NCI-H2107 treated with DMSO at 0.1 percent for 48 hours (cell line): ENCODE measurements around the gene PPM1A.

Experiments used
- DNase-seq: peaks from one replicate; lab custom pipeline; 2025; ENCODE audit not compliant: unreplicated experiment; lab: John Stamatoyannopoulos, UW

PPM1A gene

DNA sequence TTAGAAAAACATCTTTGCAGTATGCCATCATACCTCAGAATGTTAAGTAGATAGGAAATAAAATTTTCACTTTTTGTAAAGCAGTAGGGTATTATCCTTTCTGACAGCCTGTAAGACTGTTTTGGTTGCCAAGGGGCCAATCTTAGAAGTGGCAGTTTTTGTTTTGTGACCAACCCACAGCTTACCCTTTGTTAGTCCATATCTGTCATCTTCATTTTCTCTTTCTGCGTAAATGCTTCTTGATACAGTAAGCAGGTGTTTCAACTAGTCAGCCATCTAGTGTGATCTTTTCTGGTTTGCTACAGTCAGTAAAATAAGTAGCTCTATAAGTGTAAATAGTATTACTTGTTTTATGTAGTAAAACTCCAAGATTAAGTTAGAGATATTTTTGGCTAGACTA, 8.8 kb downstream of the PPM1A start:
- DNase-seq: no peak

- no peak for DNase-seq
These were observed 16.1 kb downstream of the PPM1A start for GRCh38 chr14:60265163-60265562.

- DNase-seq: peak; percentile 33
These were observed 17.3 kb downstream of the PPM1A start for GRCh38 chr14:60266021-60266937.

DNA sequence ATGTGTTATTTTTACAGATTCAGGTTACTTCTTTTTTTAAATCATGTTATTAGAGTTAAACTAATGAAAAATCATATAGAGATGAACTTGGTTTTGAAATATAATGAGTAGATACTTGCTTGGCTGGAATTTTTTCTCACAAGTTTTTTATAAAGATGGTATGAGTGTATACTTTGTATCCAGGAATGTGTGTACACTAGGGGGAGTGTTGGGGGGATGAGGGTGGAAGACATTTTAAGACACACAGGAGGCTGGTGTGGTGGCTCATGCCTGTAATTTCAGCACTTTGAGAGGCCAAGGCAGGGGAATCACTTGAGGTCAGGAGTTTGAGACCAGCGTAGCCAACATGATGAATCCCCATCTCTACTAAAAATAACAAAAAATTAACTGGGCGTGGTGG, 23.2 kb downstream of the PPM1A start:
- no peak for DNase-seq

GRCh38 chr14:60273956-60274355, 24.9 kb downstream of the PPM1A start:
- no peak for DNase-seq

GRCh38 chr14:60274448-60274847, 25.4 kb downstream of the PPM1A start:
- no peak for DNase-seq

GRCh38 chr14:60275932-60276331, 26.9 kb downstream of the PPM1A start:
- no peak for DNase-seq

GRCh38 chr14:60276347-60276746, 27.3 kb downstream of the PPM1A start:
- no peak for DNase-seq

- no peak for DNase-seq
These were observed 28.7 kb downstream of the PPM1A start for GRCh38 chr14:60277605-60278190.

DNA sequence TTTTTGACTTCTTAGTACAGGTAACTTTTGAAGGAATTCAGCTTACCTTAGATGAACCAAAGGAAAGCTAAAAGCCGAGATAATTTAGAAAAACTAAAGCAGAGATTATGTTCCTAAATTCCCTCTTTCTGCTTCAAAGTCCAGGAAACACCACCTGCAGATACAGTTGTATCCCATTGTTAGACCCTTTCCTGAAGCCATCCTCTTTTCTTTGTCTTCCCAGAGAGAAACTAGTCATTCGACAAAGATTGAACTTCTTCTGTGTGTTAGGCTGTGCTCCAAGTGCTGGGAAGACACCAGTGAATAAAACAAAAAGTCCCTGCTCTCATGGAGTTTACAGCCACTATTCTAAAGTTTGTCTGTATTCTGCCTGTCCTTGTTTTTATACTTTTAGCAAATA, 29.3 kb downstream of the PPM1A start:
- no peak for DNase-seq

DNA sequence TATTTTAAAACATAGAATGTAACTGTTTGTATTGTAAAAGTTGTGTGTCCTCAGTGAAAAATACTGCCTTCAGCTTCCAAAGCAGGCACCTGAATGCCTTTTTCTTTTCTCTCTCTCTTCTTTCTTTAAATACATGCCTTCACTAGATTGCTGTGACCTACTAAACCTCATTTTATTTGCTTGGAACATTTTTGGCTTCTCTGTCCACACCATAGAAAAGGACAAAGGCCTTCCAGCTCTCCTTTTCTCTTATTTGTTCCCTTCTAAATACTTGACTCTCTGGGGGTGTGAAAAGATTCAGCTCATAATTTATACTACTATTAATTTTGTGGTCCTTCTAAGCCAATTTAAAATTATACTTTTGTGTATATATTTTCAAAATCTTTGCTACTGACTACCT, 38.4 kb downstream of the PPM1A start:
- DNase-seq: no peak

- DNase-seq: no peak
These were observed 39.3 kb downstream of the PPM1A start for GRCh38 chr14:60288279-60288678.

GRCh38 chr14:60294411-60295069, 45.5 kb downstream of the PPM1A start:
- DNase-seq: no peak

DNA sequence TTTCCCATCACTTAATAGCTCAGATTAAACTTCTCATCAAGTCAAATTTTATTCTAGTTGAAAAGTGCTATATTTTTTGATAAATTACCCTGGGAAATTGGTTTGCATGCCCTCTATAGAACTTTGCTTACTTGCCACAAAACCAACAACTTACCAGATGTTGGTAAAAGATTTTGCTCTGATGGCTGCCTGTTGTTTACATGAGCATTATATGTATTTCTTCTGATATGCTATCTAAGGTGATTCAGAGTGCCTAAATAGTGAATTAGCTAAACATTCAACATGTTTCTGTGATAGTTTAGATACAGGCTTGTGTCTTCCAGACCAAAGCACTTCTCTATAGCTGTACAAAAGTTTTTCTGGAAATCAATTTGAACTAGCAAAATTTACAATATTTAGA, 51.0 kb downstream of the PPM1A start:
- DNase-seq: no peak

DNA sequence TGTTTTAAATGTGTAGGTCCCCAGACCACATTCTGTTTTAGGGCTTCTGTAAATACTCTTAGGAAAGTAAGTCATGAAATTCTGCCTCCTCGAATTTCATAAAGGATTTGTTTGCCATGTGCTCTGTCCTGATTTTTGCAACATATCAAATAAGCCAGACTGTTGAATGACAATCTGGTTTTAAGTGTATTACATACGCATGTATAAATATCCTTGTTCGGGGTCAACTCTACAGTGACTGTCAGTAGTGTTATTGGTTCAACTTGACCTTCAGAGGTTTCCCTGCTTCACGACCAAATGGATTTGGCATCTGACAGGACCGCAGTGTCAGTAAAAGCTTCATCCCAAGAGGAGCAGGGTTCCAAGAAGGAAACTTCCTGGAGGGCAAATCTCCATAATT, 52.7 kb downstream of the PPM1A start:
- DNase-seq: no peak

DNA sequence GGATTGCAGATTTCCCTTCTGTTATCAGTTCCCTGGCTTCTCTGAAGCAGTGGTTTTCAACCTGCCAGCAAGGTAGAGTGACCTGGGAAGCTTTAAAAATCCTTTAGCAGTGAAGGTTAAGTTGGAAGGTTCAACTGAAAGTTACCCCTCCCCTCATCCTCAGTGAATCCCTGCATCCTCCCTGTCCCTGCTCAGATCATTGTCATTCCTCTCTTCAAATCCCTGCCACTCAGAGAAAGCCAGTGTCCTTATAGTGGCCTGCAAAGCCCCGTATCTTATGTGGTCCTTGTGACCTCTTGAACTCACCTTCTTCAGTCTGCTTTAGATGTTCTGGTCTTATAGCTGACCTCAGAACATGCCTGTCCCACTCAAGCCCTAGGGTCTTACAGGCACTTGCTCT, 53.6 kb downstream of the PPM1A start:
- DNase-seq: no peak

GRCh38 chr14:60303745-60304144, 54.7 kb downstream of the PPM1A start:
- no peak for DNase-seq

DNA sequence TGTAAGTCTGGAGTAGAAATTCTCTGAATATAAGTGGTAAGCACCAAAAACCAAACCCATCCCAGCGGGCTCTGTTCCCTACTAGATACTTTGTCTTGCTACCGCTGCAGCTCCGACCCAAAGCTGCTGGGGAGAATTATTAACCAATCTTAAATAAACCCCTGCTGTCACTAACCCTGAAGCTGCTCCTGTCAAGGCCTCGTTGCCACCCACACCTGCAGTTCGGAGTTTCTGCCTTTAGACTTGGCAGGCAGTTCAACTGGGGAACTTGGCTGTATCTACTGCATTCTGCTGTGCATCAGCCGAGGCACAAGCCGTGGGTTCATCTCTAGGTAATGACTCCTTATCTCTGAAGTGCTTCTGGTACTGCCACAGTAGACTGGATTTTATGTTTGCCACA, 55.5 kb downstream of the PPM1A start:
- no peak for DNase-seq

DNA sequence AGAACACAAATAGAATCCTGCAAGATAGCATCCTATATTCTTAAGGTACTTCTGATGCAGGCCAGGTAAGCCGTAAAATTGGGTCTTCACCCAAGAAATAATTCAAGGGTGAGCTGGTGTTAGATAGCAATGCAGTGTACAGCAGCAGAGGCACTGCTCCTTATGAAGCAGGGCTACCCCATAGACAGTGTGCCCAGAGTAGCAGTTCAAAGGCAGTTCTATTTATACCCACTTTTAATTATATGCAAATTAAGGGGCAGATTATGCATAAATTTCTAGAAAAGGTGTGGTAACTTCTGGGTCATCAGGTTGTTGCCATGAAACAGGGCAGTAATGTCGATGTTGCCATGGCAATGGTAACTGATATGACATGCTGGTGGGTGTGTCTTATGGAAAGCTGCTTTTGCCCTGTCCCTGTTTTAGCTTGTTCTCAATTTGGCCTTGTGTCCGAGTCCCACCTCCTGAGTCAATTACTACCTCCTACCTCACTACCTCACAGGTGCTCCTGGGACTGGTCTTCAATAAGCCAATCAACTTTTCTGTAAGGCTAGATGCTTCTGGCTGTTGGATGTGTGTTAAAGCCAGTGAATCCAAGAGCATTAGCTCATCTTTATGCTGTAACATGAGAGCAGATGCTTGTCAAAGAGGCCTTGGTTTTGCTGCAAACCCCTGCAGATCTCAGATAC, 61.0 kb downstream of the PPM1A start:
- DNase-seq: peak; percentile 84

- DNase-seq: no peak
These were observed 62.4 kb downstream of the PPM1A start for GRCh38 chr14:60311417-60311816.

DNA sequence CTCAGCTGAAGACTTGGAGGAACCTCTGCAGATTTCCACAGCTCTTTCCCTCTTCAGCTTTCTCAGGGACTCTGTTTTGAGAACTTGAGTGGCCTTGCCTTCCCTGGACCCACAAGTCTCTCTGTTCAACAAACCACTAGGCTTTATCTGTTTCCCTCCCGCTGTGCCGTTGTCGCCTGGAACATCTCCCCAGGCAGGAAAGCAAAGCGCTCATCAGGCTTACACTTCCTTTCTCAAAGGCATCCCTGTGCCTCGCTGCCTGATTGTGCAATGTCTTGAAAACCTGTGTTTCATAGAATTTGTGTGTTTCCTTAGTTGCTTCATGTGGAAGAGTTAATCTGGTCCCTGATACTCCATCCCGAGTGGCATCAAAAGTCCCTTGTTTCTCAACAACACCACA, 64.1 kb downstream of the PPM1A start:
- DNase-seq: no peak
